Measurements from ENCODE around the gene MPHOSPH9.

- no peak for TF ChIP-seq CTCF (IDR thresholded peaks at IDR 0.05)
- no peak for TF ChIP-seq POLR2A (IDR thresholded peaks at IDR 0.05)
Observed at GRCh38 chr12:123225443-123225842, 7.5 kb downstream of the MPHOSPH9 start.

Measured in sigmoid colon (tissue), 3 donors.